HG03558 (cell line): Measurements from ENCODE around the gene ABCA13.
"Not testable (repeated sequence)": the region's sequence is repeated elsewhere in the genome, so short reads cannot be mapped to it uniquely, and the experiment has no call there.

Source experiments
- ATAC-seq: cut with Tn5 transposase; IDR thresholded peaks from one replicate; pipeline ENCODE4 v1.9.1; 2021; ENCODE audit warnings: moderate number of reproducible peaks; ENCODE audit not compliant: unreplicated experiment; ENCODE audit errors: extremely low read depth

ABCA13 gene

GRCh38 chr7:48170506-48170905 lies 752 bp upstream of the ABCA13 start:
- ATAC-seq: no peak

- ATAC-seq: no peak
Measured at GRCh38 chr7:48173313-48173712, 2.1 kb downstream of the ABCA13 start.

- no peak for ATAC-seq
Measured at GRCh38 chr7:48173756-48174382, 2.6 kb downstream of the ABCA13 start.

GRCh38 chr7:48175019-48175418 lies 3.8 kb downstream of the ABCA13 start:
- no peak for ATAC-seq

- ATAC-seq: no peak
Measured at GRCh38 chr7:48176356-48176893, 5.2 kb downstream of the ABCA13 start.

GRCh38 chr7:48177271-48177670 lies 6.0 kb downstream of the ABCA13 start:
- ATAC-seq: no peak

- ATAC-seq: no peak
Measured at GRCh38 chr7:48179496-48180030, 8.3 kb downstream of the ABCA13 start.

- ATAC-seq: no peak
Measured at GRCh38 chr7:48180981-48181380, 9.7 kb downstream of the ABCA13 start.

GRCh38 chr7:48182718-48183369 lies 11.6 kb downstream of the ABCA13 start:
- no peak for ATAC-seq

GRCh38 chr7:48183370-48183743 lies 12.1 kb downstream of the ABCA13 start:
- no peak for ATAC-seq

- no peak for ATAC-seq
Measured at GRCh38 chr7:48183965-48184364, 12.7 kb downstream of the ABCA13 start.

GRCh38 chr7:48188776-48189520 lies 17.7 kb downstream of the ABCA13 start:
- no peak for ATAC-seq

GRCh38 chr7:48192996-48193395 lies 21.7 kb downstream of the ABCA13 start:
- ATAC-seq: no peak

GRCh38 chr7:48193421-48193820 lies 22.2 kb downstream of the ABCA13 start:
- no peak for ATAC-seq

GRCh38 chr7:48200946-48201589 lies 29.8 kb downstream of the ABCA13 start:
- not testable (repeated sequence) for ATAC-seq

- not testable (repeated sequence) for ATAC-seq
Measured at GRCh38 chr7:48202916-48203315, 31.7 kb downstream of the ABCA13 start.

- ATAC-seq: no peak
Measured at GRCh38 chr7:48207155-48207675, 36.0 kb downstream of the ABCA13 start.

GRCh38 chr7:48209004-48209600 lies 37.8 kb downstream of the ABCA13 start:
- ATAC-seq: no peak

- ATAC-seq: no peak
Measured at GRCh38 chr7:48213226-48213625, 42.0 kb downstream of the ABCA13 start.

- ATAC-seq: no peak
Measured at GRCh38 chr7:48217266-48217665, 46.0 kb downstream of the ABCA13 start.
